Endothelial cell of umbilical vein (primary cell): ENCODE data around the gene PAK4. TPM values are rescaled to one million over a fixed set of nuclear protein-coding genes. Genes with fewer than 3 reads are reported as not detected.

ENCODE experiments used
- BruUV-seq: library from RNA; stranded (reverse); fragments of 400-500 nt; replicated peaks from 2 replicates; lab custom pipeline; 2021; lab: Mats Ljungman, UMichigan
- CTCF ChIA-PET: fragments of 300-600, 350-600 bp; sonication (Branson Sonifier 250); formaldehyde crosslinking; loops from one replicate; lab custom pipeline; 2021; ENCODE audit warnings: antibody characterized with exemption, inconsistent platforms; lab: Charles Lee
- POLR2A ChIA-PET: fragments of 300-600, 350-600 bp; sonication (Branson Sonifier 250); formaldehyde crosslinking; loops from one replicate; lab custom pipeline; 2021; ENCODE audit warnings: antibody characterized with exemption, inconsistent platforms; lab: Charles Lee
- DNase-seq: peaks from one replicate; pipeline ENCODE4 v3.0.0-alpha.2; 2011; ENCODE audit warnings: low read depth, low spot score
- FAIRE-seq: peaks from 2 replicates; lab custom pipeline; 2011; peaks lifted over from hg19 to GRCh38; lab: Jason Lieb, UNC
- H2AFZ ChIP-seq: 2 replicates; pipeline ENCODE4 v1.6.0; 2012; ENCODE audit warnings: low read depth, low read length, control low read depth, inconsistent platforms
- H3K27ac ChIP-seq: 2 replicates; pipeline ENCODE4 v1.5.1; 2011; ENCODE audit warnings: low read depth, mild to moderate bottlenecking, control low read depth, low read length, moderate library complexity; ENCODE audit not compliant: insufficient read depth
- H3K27me3 ChIP-seq, 2 experiments: 2 replicates each; pipeline versions ENCODE4 v1.6.0 to v1.6.1; 2011; ENCODE audit warnings: low read length in 2 of 2, mixed read lengths in 1 of 2; ENCODE audit not compliant: control insufficient read depth in 2 of 2, insufficient read depth in 2 of 2
- H3K36me3 ChIP-seq, 2 experiments: 2 replicates in 1 of 2; 3 replicates in 1 of 2; pipeline ENCODE4 v1.5.1; 2011; ENCODE audit warnings: low read length in 2 of 2, mild to moderate bottlenecking in 1 of 2, moderate library complexity in 1 of 2; ENCODE audit not compliant: control insufficient read depth in 2 of 2, insufficient read depth in 2 of 2; ENCODE audit errors: extremely low read depth in 1 of 2
- H3K4me1 ChIP-seq: 3 replicates; pipeline ENCODE4 v1.5.1; 2011; ENCODE audit warnings: mild to moderate bottlenecking, low read length; ENCODE audit not compliant: control insufficient read depth, insufficient read depth; ENCODE audit errors: extremely low read depth
- H3K4me2 ChIP-seq: 2 replicates; pipeline ENCODE4 v1.6.1; 2011; ENCODE audit warnings: low read length, control low read depth, mixed read lengths; ENCODE audit not compliant: insufficient read depth
- H3K4me3 ChIP-seq, 3 experiments: fragments of 200-600 bp in 1 of 3; sonication (generic), shearing (Covaris generic) in 1 of 3; replicated peaks in 1 of 3; 2 replicates each; pipeline ENCODE4 v1.5.1; 2011 to 2016; ENCODE audit warnings: control low read depth in 3 of 3, low read length in 3 of 3, mild to moderate bottlenecking in 2 of 3, inconsistent platforms in 1 of 3, low read depth in 1 of 3, moderate library complexity in 1 of 3; ENCODE audit not compliant: insufficient read depth in 1 of 3
- H3K79me2 ChIP-seq: 2 replicates; pipeline ENCODE4 v1.6.0; 2012; ENCODE audit warnings: low read length, inconsistent platforms; ENCODE audit not compliant: control insufficient read depth, insufficient read depth
- H3K9ac ChIP-seq: replicated peaks from 2 replicates; pipeline ENCODE3; 2011; ENCODE audit warnings: low read length, control low read depth; ENCODE audit not compliant: insufficient read depth; ENCODE audit errors: extremely low read depth
- H3K9me1 ChIP-seq: replicated peaks from 3 replicates; pipeline ENCODE4 v1.6.0; 2011; ENCODE audit warnings: mild to moderate bottlenecking, low read length; ENCODE audit not compliant: control insufficient read depth, insufficient read depth; ENCODE audit errors: extremely low read depth
- H3K9me3 ChIP-seq: replicated peaks from 2 replicates; pipeline ENCODE4 v1.5.1; 2012; ENCODE audit warnings: low read length, inconsistent platforms; ENCODE audit not compliant: control insufficient read depth, insufficient read depth
- H4K20me1 ChIP-seq: replicated peaks from 2 replicates; pipeline ENCODE3; 2011; ENCODE audit warnings: mild to moderate bottlenecking, low read length; ENCODE audit not compliant: control insufficient read depth, insufficient read depth; ENCODE audit errors: extremely low read depth
- CTCF ChIP-seq, 2 donors: IDR thresholded peaks; 1 replicate in 1 of 2; 2 replicates in 1 of 2; pipeline ENCODE4 v1.5.1; 2011; ENCODE audit warnings: low read length in 2 of 2, mild to moderate bottlenecking in 2 of 2, moderate library complexity in 2 of 2, control low read depth in 1 of 2, inconsistent platforms in 1 of 2, low read depth in 1 of 2; ENCODE audit not compliant: insufficient read depth in 1 of 2; ENCODE audit errors: extremely low read depth in 1 of 2
- EZH2 ChIP-seq: IDR thresholded peaks from 2 replicates; pipeline ENCODE4 v1.6.1; 2012; ENCODE audit warnings: borderline replicate concordance, low read depth, mild to moderate bottlenecking, moderate library complexity, low read length, inconsistent platforms; ENCODE audit not compliant: severe bottlenecking
- FOS ChIP-seq: IDR thresholded peaks from 2 replicates; pipeline ENCODE4 v1.6.1; 2011; ENCODE audit warnings: mild to moderate bottlenecking, low read length, moderate library complexity, borderline replicate concordance; ENCODE audit not compliant: insufficient read depth
- GATA2 ChIP-seq: IDR thresholded peaks from 2 replicates; pipeline ENCODE4 v1.7.0; 2011; ENCODE audit warnings: low read depth, mild to moderate bottlenecking, moderate library complexity, mixed read lengths, low read length; ENCODE audit not compliant: insufficient read length, insufficient read depth
- JUN ChIP-seq: IDR thresholded peaks from 2 replicates; pipeline ENCODE4 v1.6.1; 2011; ENCODE audit warnings: borderline replicate concordance, low read depth; ENCODE audit not compliant: insufficient read length, insufficient read depth
- MYC ChIP-seq: IDR thresholded peaks from one replicate; pipeline ENCODE4 v1.6.1; 2011; ENCODE audit warnings: mild to moderate bottlenecking, low read depth, low read length
- POLR2A ChIP-seq: IDR thresholded peaks from 2 replicates; pipeline ENCODE4 v1.6.1; 2012; ENCODE audit warnings: low read depth, mild to moderate bottlenecking, control low read depth, low read length
- POLR2AphosphoS5 ChIP-seq: IDR thresholded peaks from 2 replicates; pipeline ENCODE4 v1.6.1; 2012; ENCODE audit warnings: low read depth, mild to moderate bottlenecking, control low read depth, low read length, moderate library complexity; ENCODE audit not compliant: insufficient read depth
- dilution Hi-C: fragments of 300-500 bp; cut with MboI; formaldehyde crosslinking; loops from one replicate; pipeline ENCODE4 v1.15.0; 2019; ENCODE audit warnings: low sequenced_read_pairs; ENCODE audit not compliant: extremely low pct_ligation_motif_present
- intact Hi-C: fragments of 100-400 bp; cut with micrococcal nuclease; formaldehyde crosslinking; loops from one replicate; pipeline ENCODE4 v1.10.0; 2022
- polyA plus RNA-seq, 4 experiments: library from polyadenylated mRNA; depleted of rRNA in 3 of 4; stranded (reverse) in 3 of 4; unstranded in 1 of 4; fragments of >200 nt; gene quantifications; 2 replicates each; pipeline versions ENCODE4 v1.2.1 to v1.2.3, GENCODE V29; 2011 to 2012; ENCODE audit warnings: missing spikeins in 1 of 4
- total RNA-seq: library from RNA; stranded (reverse); gene quantifications from 2 replicates; pipeline ENCODE4 v1.2.3, GENCODE V29; 2021
- TF ChIP-seq, protein P1 (sequence below): IDR thresholded peaks from 2 replicates; pipeline ENCODE4 v1.6.1; 2011; ENCODE audit not compliant: insufficient read depth, insufficient read length

Gene PAK4
- total and polyA plus RNA-seq, 2 donors (not counting 3 experiments of a cell fraction or from before 2014, with no cell fraction given) = 39.8 to 55.4 TPM

DNA sequence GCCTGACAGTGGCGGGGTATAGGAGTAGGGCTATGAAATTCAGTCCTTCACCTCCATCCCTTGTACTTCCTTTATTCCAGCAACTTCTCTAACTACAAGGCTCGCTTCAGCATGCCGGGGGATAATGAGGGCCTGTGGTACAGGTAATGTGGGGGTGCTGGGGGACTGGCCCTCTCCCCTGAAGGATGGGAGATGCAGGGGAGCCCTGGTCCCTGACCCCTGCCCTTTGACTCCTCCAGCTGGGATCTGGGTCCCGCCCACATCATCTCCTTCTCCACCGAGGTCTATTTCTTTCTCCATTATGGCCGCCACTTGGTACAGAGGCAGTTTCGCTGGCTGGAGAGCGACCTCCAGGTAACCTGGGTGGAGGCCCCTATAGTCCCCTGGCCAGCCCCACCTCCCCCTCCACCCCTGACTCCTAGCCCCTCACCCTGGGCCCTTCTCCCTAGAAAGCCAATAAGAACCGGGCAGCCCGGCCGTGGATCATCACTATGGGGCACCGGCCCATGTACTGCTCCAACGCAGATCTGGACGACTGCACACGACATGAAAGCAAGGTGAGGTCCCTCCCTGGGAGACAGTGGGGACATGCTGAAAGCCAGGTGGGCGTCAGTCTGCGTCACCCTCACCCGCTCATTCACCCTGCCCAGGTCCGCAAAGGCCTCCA, 25.0 kb upstream of the PAK4 start:
- Histone ChIP-seq H3K4me2 (no peak overlapping the region), H4K20me1 (no peaks in the 10 kb centered on the region), H3K4me1 (no peaks in the 10 kb centered on the region), H3K9ac (no peak overlapping the region), H3K27ac (no peak overlapping the region), H3K9me1 (no peaks in the 10 kb centered on the region), H3K9me3 (no peaks in the 10 kb centered on the region), H3K36me3 (no peaks in the 10 kb centered on the region), H2AFZ (no peak overlapping the region), H3K4me3 (no peak overlapping the region), H3K79me2 (no peaks in the 10 kb centered on the region), H3K27me3 (peaks cover 0 to 4% of the 10 kb centered on the region in 2 experiments)
- dilution Hi-C loops (no loop called here), intact Hi-C loops (no loop called here)
- ChIA-PET CTCF (no interaction called here), POLR2A (interaction anchor here (0.7 kb wide), 1 partner anchor 192 kb away, joined by 6 read pairs; no protein-coding TSS in a partner anchor)
- no peak for DNase-seq
- TF ChIP-seq CTCF (IDR thresholded peaks at IDR 0.05; ENCODE audit: extremely low read depth in 1 of 2, insufficient read depth in 1 of 2, low read depth in 1 of 2, low read length in 2 of 2) (no peak), EZH2 (no peak), JUN (no peak), FOS (no peak), GATA2 (no peak), MYC (no peak), POLR2AphosphoS5 (no peak), POLR2A (no peak)
- TF ChIP-seq, protein P1, sequence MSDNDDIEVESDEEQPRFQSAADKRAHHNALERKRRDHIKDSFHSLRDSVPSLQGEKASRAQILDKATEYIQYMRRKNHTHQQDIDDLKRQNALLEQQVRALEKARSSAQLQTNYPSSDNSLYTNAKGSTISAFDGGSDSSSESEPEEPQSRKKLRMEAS = no peak
- no TSS peak for BruUV-seq
- FAIRE-seq = no peak
